PC-3 (cell line): ENCODE data around the gene UBE2Q1.

Source experiments
- CTCF ChIP-seq: fragments of 300-600 bp; sonication (generic); conservative IDR thresholded peaks from 2 replicates; pipeline ENCODE4 v1.5.1; 2017; ENCODE audit warnings: antibody characterized with exemption, low read depth, mild to moderate bottlenecking, low read length
- EZH2 ChIP-seq: fragments of 300-600 bp; sonication (generic); IDR thresholded peaks from one replicate; pipeline ENCODE4 v1.6.1; 2017; ENCODE audit warnings: antibody characterized with exemption, mild to moderate bottlenecking, low read length; ENCODE audit not compliant: unreplicated experiment

GRCh38 chr1:154503898-154504297, 54.6 kb downstream of the UBE2Q1 start:
- no peak for TF ChIP-seq CTCF
- no peak for TF ChIP-seq EZH2
